MCF 10A (cell line): ENCODE data around the gene MYBL2. TPM values are rescaled to one million over a fixed set of nuclear protein-coding genes. Genes with fewer than 3 reads are reported as not detected.

Experiments
- BruUV-seq: library from RNA; stranded (reverse); fragments of 400-500 nt; replicated peaks from 2 replicates; lab custom pipeline; 2021; lab: Mats Ljungman, UMichigan
- CTCF ChIA-PET: fragments of 300-600 bp; sonication (Branson Sonifier 250); formaldehyde crosslinking; extraction: SDS; loops from one replicate; lab custom pipeline; 2021; ENCODE audit warnings: antibody characterized with exemption, inconsistent platforms; lab: Yijun Ruan, JAX
- POLR2A ChIA-PET: fragments of 300-600, 350-650 bp; sonication (Branson Sonifier 250); formaldehyde crosslinking; extraction: SDS; loops from one replicate; lab custom pipeline; 2020; ENCODE audit warnings: antibody characterized with exemption, inconsistent platforms; lab: Yijun Ruan, JAX
- DNase-seq: peaks from one replicate; pipeline ENCODE4 v3.0.0-alpha.2; 2018; ENCODE audit not compliant: unreplicated experiment
- H3K27ac Mint-ChIP-seq: one replicate; pipeline ENCODE4 v1.8.0; 2022; ENCODE audit warnings: mild to moderate bottlenecking, low read depth, mixed read lengths; ENCODE audit not compliant: unreplicated experiment
- H3K27me3 Mint-ChIP-seq: one replicate; pipeline ENCODE4 v1.8.0; 2022; ENCODE audit warnings: mixed read lengths; ENCODE audit not compliant: insufficient read depth, unreplicated experiment
- H3K36me3 Mint-ChIP-seq: one replicate; pipeline ENCODE4 v1.8.0; 2022; ENCODE audit warnings: mild to moderate bottlenecking, moderate library complexity, mixed read lengths; ENCODE audit not compliant: insufficient read depth, unreplicated experiment
- H3K4me1 Mint-ChIP-seq: one replicate; pipeline ENCODE4 v1.8.0; 2022; ENCODE audit warnings: mixed read lengths; ENCODE audit not compliant: insufficient read depth, unreplicated experiment
- H3K4me3 Mint-ChIP-seq: one replicate; pipeline ENCODE4 v1.8.0; 2022; ENCODE audit warnings: mild to moderate bottlenecking, moderate library complexity, mixed read lengths; ENCODE audit not compliant: unreplicated experiment
- H3K9me3 Mint-ChIP-seq: one replicate; pipeline ENCODE4 v1.8.0; 2022; ENCODE audit warnings: mixed read lengths; ENCODE audit not compliant: unreplicated experiment
- CTCF ChIP-seq: fragments of 200-600 bp; IDR thresholded peaks from one replicate; pipeline ENCODE4 v1.8.0; 2022; ENCODE audit warnings: antibody characterized with exemption, mild to moderate bottlenecking; ENCODE audit not compliant: unreplicated experiment
- intact Hi-C: fragments of 100-400 bp; cut with micrococcal nuclease; formaldehyde crosslinking; loops from 2 replicates; pipeline ENCODE4 v1.14.1; 2022
- total RNA-seq: library from RNA; stranded (reverse); gene quantifications from 2 replicates; pipeline ENCODE4 v1.2.3, GENCODE V29; 2022

Gene MYBL2
- total RNA-seq, 1 experiment from 2014 or later = 44.3 TPM

GRCh38 chr20:43728686-43729255 is 61.9 kb downstream of the MYBL2 start:
- ChIA-PET CTCF (interaction anchor here (0.6 to 3.8 kb wide), 3 partner anchors 16 to 21 kb away, joined by 3 to 26 read pairs (median 4); no protein-coding TSS in a partner anchor), POLR2A (interaction anchor here (0.7 to 1.6 kb wide), 4 partner anchors 23 to 461 kb away, joined by 3 to 4 read pairs (median 3); no protein-coding TSS in a partner anchor)
- H3K27ac Mint-ChIP-seq = no peak overlapping the region
- intact Hi-C loops = no loop called here
- no peaks in the 10 kb centered on the region for H3K9me3 Mint-ChIP-seq
- H3K36me3 Mint-ChIP-seq = no peaks in the 10 kb centered on the region
- no peaks in the 10 kb centered on the region for H3K4me1 Mint-ChIP-seq
- H3K27me3 Mint-ChIP-seq = peaks cover 14% of the 10 kb centered on the region
- BruUV-seq = no TSS peak
- TF ChIP-seq CTCF = no peak
- no peak overlapping the region for H3K4me3 Mint-ChIP-seq
- no peak for DNase-seq

GRCh38 chr20:43731469-43731868 is 64.6 kb downstream of the MYBL2 start:
- intact Hi-C loops = no loop called here
- H3K9me3 Mint-ChIP-seq = no peaks in the 10 kb centered on the region
- POLR2A ChIA-PET = no interaction called here
- no peak for TF ChIP-seq CTCF
- no peak overlapping the region for H3K4me3 Mint-ChIP-seq
- DNase-seq = no peak
- H3K27me3 Mint-ChIP-seq = peaks cover 14% of the 10 kb centered on the region
- H3K36me3 Mint-ChIP-seq = no peaks in the 10 kb centered on the region
- no TSS peak for BruUV-seq
- CTCF ChIA-PET = interaction anchor here (0.7 to 1.4 kb wide), 5 partner anchors 8 to 458 kb away, joined by 3 to 4 read pairs (median 3); no protein-coding TSS in a partner anchor
- no peaks in the 10 kb centered on the region for H3K4me1 Mint-ChIP-seq
- no peak overlapping the region for H3K27ac Mint-ChIP-seq

- CTCF ChIA-PET = interaction anchor here (1.1 to 1.4 kb wide), 3 partner anchors 349 to 458 kb away, joined by 3 read pairs; no protein-coding TSS in a partner anchor
- intact Hi-C loops = no loop called here
- H3K36me3 Mint-ChIP-seq = no peaks in the 10 kb centered on the region
- DNase-seq = no peak
- no peaks in the 10 kb centered on the region for H3K4me1 Mint-ChIP-seq
- no peak overlapping the region for H3K4me3 Mint-ChIP-seq
- TF ChIP-seq CTCF = no peak
- H3K27me3 Mint-ChIP-seq = peaks cover 14% of the 10 kb centered on the region
- H3K9me3 Mint-ChIP-seq = no peaks in the 10 kb centered on the region
- POLR2A ChIA-PET = interaction anchor here (1.7 kb wide), 1 partner anchor 274 kb away, joined by 4 read pairs; the partner anchor contains the start of gene SRSF6
- no TSS peak for BruUV-seq
- H3K27ac Mint-ChIP-seq = no peak overlapping the region
These were observed 65.0 kb downstream of the MYBL2 start for GRCh38 chr20:43731927-43732326.

GRCh38 chr20:43736588-43737158 is 69.8 kb downstream of the MYBL2 start:
- no peaks in the 10 kb centered on the region for H3K4me1 Mint-ChIP-seq
- H3K36me3 Mint-ChIP-seq = no peaks in the 10 kb centered on the region
- ChIA-PET POLR2A (interaction anchor here (0.7 kb wide), 1 partner anchor 867 kb away, joined by 4 read pairs; no protein-coding TSS in a partner anchor), CTCF (interaction anchor here (0.6 to 3.2 kb wide), 4 partner anchors 13 to 380 kb away, joined by 3 to 32 read pairs (median 3); no protein-coding TSS in a partner anchor)
- intact Hi-C loops = no loop called here
- H3K9me3 Mint-ChIP-seq = no peaks in the 10 kb centered on the region
- H3K27ac Mint-ChIP-seq = no peak overlapping the region
- TF ChIP-seq CTCF = no peak
- DNase-seq = no peak
- peaks cover 14% of the 10 kb centered on the region for H3K27me3 Mint-ChIP-seq
- no peak overlapping the region for H3K4me3 Mint-ChIP-seq
- BruUV-seq = no TSS peak
